ENCODE data around the gene SHISAL1.

Gene SHISAL1

GRCh38 chr22:44312766-44313165, at the start of gene SHISAL1:
Gene SHISAL1, minus strand, starts transcription at chr22:44312951. Its CDS starts 12,006 bp downstream, at chr22:44300945.
- DNase-seq (ENCODE audit: low spot score) = no peak

DNA sequence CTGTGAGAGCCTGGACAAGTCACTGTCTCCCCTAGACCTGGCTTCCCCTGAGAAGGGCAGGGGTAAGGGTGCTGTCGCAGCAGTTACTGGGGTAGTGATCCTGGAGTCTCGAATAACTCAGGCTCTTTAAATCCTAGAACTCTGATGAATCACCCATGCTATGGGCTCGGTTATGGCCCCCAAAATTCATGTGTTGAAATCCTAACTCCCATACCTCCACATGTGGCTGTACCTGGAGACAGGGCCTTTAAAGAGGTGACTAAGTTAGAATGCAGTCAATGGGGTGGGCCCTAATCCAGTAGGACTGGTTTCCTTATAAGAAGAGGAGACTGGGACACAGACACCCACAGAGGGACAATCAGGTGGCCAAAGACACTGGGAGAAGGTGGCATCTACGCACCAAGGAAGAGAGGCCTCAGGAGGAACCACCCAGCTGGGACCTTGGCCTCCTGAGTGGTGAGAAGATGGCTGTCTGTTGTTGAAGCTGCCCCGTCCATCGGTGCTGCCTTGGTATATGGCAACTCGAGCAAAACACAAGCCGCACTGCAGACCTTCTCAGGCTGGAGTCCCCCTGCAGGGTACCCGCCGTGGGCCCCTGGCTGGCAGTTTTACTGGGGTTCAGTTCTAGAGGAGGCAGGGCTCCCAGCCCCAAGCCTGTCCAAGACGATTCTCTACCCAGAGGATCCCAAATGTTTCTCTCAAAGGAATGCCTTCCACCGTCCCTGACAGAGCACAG, 48.8 kb upstream of the SHISAL1 start:
- DNase-seq (ENCODE audit: low spot score) = no peak

- DNase-seq (ENCODE audit: low spot score) = no peak
Measured at GRCh38 chr22:44360668-44361381, 48.1 kb upstream of the SHISAL1 start.

GRCh38 chr22:44360306-44360667, 47.5 kb upstream of the SHISAL1 start:
- no peak for DNase-seq (ENCODE audit: low spot score)

DNA sequence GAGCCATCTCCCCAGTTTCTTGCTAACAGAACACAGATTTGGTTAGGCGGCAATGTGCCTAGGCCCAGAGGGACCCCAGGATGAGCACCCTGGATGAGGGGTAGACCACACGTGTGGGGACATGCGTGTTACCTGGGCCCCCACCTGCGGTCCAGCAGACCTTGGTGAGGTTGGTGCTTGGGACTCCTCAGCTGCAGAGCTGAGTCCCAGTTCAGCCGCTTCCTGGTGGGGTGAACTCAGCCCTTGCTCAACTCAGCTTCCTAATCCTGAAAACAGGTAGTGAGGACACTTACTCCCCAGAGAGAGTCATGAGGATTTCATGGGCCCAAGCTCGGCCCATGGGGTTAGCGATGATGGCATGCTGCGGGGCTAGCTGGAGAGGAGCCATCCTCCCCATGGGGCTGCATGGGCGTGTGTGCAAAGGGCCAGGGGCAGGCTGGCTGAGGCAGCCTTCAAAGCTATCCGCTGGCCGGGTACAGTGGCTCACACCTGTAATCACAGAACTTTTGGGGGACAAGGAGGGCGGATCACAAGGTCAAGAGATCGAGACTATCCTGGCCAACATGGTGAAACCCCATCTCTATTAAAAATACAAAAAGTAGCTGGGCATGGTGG, 46.9 kb upstream of the SHISAL1 start:
- no peak for DNase-seq (ENCODE audit: low spot score)

DNA sequence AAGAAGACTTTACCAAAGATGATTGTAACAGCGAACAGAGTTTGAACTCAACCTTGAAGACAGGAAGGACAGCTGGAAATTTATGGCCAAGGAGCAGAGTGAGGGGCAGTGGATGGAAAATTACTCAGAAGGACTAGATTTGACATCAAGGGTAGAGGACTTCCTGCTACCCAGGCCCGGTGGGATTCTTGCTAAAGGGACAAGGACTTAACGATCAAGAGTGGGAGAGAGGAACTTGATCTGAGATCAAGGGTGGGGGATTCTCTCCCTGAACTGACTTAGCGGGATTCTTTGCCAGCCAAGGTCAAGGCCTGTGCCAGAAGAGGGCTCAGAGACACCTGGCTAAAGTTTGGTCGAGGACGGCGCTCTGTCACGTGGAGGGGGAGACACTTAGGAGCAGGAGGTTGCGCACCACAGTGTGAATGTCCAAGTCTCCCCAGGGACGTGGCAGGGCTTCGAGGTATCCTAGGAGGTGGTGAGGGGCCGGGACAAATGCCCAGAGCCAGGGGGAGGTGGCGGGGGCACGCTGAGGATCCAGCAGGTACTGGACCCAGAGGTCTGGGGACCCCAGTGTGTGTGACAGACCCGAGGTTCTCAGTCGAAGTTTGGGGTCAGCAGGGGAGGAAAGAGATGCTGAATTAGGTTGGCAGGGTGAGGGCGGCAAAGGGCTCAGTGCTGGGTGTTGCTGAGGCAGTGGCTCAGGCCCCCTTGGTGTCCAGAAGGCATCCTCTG, 46.1 kb upstream of the SHISAL1 start:
- no peak for DNase-seq (ENCODE audit: low spot score)

GRCh38 chr22:44357966-44358465, 45.3 kb upstream of the SHISAL1 start:
- DNase-seq (ENCODE audit: low spot score) = no peak

DNA sequence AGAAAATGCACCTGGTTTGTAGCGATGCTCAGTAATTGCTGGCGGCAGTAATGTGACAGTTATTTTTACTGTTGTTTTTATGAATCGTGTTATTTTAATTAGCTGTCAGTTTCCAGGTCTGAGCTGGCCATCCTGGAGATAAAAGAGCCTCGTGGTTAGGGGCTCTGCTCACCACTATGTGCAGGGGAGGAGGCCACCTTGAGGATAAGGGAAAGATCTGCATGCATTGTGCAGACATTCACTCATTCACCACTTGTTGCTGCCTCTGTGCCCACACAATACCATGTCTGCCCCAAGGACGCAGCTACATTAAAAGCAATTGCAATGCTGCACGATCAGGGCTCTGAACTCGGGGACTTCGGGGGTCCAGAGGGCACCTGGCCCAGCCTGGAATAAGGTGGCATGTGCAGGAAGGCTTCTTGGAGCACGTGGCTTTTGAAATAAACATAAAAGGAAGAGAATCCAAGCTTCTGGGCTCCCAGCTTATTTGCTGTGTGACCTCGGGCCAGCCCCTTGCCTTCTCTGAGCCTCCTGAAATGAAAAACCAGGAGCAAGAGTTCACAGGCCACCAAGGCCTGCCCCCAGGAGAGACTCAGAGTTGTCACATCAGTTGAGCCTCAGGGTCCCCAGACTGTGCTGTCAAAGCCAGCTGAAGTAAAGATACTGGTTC, 44.7 kb upstream of the SHISAL1 start:
- no peak for DNase-seq (ENCODE audit: low spot score)

DNA sequence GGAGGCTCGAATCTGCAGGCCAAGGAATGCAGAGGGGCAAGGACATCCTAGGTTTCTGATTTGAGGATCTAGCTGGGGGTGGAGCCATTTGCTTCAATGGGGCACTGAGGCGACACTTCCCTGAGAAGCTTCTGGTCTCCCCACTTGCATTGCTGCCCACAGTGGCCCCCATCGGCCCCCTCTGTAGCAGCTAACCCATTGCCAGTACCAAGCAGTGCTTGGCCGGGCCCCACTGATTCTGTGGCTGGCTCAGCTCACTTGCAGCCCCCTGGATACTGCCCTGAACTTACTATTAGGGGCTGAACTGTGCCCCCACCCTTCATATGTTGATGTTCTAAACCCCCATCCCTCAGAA, 42.9 kb upstream of the SHISAL1 start:
- DNase-seq (ENCODE audit: low spot score) = no peak

GRCh38 chr22:44354288-44354687, 41.5 kb upstream of the SHISAL1 start:
- no peak for DNase-seq (ENCODE audit: low spot score)

- no peak for DNase-seq (ENCODE audit: low spot score)
Measured at GRCh38 chr22:44353041-44353440, 40.3 kb upstream of the SHISAL1 start.

DNA sequence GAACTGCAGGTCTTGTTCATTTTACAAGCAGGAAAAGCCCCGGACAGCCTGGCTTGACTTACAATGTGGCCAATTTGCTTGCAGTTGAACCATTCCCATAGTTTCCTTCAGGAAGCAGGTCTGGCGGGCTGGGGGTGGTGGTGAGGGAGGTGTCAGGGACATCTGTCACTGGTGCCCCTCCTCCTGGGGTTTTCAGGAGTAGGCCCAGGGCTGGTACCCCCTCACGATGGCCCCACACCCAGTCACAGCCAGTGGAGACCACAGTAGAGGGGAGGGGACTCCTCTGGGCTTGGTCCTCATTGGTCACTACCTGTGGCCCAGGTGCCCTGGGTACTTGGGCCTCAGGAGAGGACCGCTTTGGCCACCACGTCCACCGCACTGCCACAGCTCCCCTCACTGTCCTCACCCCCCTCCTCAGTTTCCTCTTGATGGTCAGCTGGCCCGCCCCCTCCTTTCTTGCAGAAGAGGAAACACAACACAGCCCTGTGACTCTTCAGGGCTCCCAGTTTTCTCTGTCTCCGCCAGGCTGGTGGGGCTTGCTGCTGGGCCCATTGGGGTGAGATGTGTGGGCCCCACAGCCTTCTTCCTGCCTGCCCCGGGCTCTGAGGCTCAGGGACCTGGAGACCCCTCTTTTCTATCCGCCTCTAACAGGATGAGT, 39.8 kb upstream of the SHISAL1 start:
- DNase-seq (ENCODE audit: low spot score) = no peak

DNA sequence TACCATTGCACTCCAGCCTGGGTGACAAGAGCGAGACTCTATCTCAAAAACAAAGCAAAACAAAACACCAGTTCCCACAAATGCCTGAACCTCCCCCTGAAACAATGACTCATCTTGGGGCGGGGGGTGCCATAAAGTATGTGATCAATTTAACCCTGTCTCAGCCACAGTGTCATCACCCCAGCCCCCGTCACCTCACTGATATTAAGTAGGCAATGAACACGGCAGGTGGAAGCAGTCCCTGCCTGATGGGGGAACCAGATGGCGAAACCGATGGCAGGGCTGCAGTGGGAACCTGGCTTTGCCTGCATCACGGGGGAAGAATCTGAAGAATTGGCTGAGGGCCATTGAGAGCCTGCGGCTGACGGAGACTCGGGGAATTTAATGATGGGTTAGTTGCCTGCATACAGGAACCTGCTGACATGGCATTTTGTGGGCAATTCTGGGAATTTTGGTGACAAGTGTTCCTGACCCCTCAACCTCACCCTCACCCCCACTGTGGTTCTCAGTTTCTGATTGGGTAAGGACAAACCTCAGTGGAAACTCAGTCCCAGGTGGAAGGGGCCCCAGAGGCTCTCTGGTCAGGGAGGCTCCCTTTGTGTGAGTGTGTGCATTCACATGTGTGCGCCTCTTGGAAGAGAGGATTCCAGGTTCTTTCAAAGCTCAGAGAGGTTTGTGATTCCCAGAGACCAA, 39.1 kb upstream of the SHISAL1 start:
- DNase-seq (ENCODE audit: low spot score) = no peak

GRCh38 chr22:44351037-44351436, 38.3 kb upstream of the SHISAL1 start:
- no peak for DNase-seq (ENCODE audit: low spot score)

DNA sequence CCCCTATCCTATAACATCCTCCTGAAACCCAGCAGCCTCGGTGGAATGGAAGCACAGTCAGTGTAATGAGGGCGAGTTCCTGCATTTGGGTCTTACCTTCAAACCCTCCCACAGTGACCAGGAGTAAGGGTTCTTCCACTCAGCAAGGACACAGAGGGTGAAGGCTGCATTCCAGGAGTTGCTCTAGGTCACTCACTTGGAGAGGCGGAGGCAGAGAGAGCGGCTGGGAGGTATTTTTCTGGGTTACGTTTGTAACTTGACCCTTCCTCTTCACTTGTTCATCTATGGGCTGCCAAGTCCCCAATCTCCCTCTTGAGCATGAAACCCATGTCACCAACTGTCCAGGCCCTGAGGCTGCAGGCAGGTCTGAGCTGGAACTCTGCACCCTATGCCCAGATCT, 36.8 kb upstream of the SHISAL1 start:
- DNase-seq (ENCODE audit: low spot score) = no peak

- no peak for DNase-seq (ENCODE audit: low spot score)
Measured at GRCh38 chr22:44348971-44349560, 36.3 kb upstream of the SHISAL1 start.

DNA sequence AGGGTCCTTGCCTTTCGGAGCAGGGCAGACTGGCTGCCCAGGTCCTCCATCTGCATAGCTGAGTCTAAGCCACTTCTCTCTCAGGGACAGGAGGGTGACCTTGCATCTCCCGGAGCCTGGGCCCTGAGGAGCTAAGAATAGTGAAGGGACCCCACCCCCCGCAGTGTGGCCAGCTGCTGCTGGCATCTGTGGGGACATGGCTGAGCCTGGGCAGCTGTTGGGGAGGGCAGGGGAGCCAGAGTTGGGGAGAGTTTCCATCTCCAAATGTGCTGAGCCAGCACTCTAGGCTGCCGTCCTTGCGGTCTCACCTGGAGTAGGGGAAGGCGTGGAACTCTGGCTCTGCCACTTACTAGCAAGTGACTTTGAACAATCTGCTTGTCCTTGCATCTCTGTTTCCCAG, 34.8 kb upstream of the SHISAL1 start:
- no peak for DNase-seq (ENCODE audit: low spot score)

DNA sequence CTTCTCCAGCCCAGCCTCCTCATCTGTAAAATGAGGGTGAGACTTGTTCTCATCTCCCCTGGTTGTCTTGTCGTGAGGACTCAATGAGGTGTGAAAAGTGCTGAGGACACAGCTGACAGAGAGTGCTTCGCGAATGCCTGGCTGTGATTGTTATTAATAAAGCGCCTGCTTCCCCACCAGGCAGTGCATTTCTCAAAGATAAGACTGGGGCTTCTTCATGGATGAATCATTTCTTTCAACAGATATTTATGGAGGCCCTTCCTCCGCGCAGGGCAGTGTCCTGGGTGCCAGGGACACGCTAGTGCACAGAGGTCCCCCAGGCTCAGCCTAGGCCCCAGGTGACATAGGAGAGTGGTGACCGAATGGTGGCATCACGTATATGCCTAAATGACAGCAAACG, 34.3 kb upstream of the SHISAL1 start:
- no peak for DNase-seq (ENCODE audit: low spot score)

DNA sequence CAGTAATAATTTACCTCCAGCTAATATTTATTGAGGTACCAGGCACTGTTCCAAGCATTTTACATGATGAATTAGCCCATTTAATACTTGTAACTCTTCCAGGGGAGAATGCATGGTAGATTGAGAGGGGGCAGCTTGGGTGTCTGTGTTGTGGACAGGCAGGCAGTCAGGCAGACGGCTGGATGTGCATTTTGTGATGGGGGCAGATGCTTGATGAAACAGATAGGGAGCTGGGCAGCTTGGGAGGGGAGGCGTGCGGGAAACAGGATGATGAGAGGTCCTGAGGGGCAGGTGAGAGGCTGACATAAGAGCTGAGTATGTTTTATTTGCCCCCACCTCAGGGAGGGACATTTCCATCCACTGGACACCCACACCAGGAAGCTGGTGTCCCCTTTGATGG, 33.1 kb upstream of the SHISAL1 start:
- no peak for DNase-seq (ENCODE audit: low spot score)

- DNase-seq (ENCODE audit: low spot score) = no peak
Measured at GRCh38 chr22:44344407-44344806, 31.7 kb upstream of the SHISAL1 start.

Measured in CD4-positive, alpha-beta T cell treated with Interleukin-2 at 100 ng/mL for 4 hours (primary cell).